NCI-H1694 (cell line): ENCODE measurements around the gene SIPA1L3.

Source experiments
- DNase-seq: peaks from one replicate; lab custom pipeline; 2025; lab: John Stamatoyannopoulos, UW

The SIPA1L3 gene

DNA sequence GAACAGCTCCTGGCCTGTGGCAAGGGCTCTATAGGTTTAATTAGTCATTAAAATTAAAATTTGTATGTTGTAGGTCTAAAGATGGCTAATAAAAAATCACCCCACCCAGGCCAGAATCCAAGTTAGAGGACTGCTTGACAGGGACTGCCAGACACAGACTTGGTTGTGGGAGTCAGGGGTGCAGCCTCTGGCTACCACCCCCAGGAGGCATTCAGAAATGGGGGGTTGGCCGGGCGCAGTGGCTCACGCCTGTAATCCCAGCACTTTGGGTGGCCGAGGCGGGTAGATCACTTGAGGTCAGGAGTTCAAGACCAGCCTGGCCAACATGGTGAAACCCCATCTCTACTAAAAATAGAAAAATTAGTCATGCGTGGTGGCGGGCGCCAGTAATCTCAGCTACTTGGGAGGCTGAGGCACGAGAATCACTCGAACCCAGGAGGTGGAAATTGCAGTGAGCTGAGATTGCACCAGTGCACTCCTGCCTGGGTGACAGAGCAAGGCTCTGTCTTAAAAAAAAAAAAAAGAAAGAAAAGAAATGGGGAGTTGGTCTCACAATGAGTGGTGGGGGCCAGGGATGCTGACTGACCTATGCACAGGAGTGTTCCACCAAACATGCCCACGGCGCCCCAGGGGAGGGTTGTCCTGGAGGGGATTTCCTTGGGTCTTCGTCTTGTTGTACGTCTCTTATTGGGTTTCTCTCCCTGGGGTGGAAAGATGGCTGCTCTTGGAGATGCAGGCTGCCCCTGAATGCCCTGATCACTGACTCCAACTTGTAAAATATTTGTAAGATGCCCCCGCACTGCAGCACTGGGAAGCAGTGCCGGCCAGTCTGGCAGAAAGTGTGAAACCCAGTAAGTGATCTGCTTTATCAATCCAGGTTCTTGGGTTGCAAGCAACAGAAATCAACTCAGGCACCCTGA, 68.8 kb downstream of the SIPA1L3 start:
- no peak for DNase-seq

DNA sequence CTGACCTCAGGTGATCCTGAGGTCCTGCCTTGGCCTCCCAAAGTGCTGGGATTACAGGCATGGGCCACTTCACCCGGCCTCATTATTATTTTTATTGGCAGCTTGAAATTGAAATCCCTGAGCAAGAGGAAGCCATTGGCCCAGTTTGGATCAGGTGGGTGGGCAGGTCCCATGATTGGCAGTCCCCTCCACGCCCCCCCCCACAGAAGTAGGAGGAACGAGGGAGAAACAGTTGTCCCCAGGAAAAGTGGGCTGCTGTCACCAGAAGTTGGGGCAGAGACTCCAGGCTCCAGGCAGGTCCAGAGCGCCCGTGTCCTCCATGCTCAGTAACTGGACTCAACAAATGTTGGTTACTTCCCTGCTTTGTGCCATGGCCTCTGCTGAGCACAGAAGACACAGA, 70.4 kb downstream of the SIPA1L3 start:
- no peak for DNase-seq

DNA sequence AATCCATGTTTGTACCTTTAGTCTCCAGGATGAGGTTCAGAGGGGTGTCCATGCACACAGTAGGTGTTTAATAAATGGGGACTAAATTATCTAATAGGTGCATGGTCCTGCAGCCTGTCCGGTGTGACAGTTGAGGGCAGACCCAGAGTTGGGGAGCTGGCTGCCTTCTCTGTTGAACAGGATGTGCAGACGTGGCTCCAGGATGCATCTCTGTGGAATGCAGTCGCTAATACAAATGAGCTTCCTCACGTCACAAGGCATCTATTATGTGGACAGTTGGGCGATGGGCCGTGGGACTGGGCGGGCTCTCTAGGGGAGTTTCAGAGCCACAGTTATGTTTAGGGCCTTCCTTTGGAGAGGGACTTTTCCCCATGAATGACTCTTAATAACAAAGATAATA, 71.0 kb downstream of the SIPA1L3 start:
- DNase-seq, result no peak

DNA sequence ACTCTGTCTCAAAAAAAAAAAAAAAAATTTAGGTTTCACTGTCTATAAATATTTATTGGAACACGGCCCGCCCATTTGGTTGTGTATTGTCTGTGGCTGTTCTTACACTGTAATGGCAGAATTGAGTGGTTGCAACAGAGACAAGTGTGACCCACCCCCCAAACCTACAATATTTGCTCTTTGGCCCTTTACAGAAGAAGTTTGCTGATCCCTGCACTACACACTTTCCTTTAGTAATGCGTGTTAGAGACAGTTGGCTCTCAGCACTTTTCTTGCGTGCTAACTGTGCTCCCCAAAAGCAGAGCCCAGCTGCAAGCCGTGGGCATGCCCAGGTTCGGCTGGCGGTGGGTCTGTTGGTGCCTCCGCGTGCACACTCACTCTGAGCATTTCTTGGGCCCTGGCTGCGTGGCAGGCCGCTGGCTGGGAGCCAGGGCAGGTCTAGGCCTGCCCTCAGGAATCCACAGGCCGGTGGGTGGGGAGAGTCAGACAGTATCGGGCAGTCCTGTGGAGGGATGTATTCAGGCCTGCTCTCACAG, 72.6 kb downstream of the SIPA1L3 start:
- no peak for DNase-seq

DNA sequence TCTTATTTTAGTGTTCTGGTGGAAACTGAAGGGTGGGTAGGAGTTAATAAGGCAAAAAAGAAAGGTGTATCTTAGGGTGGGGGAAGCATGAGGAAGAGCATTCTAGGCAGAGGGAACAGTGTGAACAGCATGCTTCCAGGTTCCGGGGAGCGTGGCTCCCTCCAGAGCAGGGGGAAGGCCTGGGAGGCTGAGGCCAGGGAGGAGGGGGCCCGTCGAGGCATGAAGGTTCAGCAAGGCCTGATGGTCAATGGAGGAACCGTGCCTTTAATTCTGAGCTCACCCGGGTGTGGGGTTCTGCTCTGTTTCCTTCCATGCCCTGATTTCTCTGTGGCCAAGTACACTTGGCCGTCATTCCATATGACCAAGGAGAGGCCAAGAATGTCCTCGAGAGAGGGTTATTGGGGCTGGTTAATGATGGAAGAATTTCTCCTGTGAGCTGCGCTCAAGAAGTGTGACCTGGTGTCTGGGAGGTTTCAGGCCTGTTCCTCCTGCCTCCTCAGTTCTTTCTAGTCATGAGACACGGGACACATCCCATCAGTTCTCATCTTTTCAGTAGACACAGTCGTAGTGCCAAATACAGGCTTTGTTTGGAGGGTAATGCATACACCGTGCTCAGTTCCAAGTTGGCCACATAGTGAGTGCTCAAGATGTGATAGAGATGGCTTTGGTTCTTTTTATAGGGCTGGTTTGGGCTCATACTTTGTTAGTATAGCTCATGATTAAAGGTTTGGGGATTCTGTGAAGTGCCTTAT, 73.6 kb downstream of the SIPA1L3 start:
- DNase-seq, result no peak

- DNase-seq, result no peak
Measured at GRCh38 chr19:37981785-37982475, 74.9 kb downstream of the SIPA1L3 start.

DNA sequence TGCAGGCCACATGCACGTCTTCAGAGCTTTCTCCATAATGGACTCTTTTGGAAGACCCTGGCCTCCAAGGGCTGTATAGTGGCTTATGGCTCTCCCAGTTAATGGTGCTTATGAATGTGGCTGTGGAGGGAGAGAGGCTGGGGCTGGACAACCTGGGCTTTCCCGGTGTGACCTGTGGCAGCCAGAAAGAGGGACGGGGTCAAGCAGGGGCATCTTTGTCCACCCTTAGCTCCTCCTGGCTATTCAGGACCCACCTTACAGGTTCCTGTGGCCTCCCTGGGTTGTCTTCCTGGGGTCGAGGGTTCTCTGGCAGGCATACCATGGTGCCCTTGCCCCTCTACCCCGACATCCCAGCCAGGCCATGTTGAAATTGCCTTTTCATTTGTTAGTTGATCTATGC, 75.6 kb downstream of the SIPA1L3 start:
- no peak for DNase-seq

- DNase-seq, result no peak
Measured at GRCh38 chr19:37983153-37983552, 76.1 kb downstream of the SIPA1L3 start.

- no peak for DNase-seq
Measured at GRCh38 chr19:37983916-37984315, 76.9 kb downstream of the SIPA1L3 start.

DNA sequence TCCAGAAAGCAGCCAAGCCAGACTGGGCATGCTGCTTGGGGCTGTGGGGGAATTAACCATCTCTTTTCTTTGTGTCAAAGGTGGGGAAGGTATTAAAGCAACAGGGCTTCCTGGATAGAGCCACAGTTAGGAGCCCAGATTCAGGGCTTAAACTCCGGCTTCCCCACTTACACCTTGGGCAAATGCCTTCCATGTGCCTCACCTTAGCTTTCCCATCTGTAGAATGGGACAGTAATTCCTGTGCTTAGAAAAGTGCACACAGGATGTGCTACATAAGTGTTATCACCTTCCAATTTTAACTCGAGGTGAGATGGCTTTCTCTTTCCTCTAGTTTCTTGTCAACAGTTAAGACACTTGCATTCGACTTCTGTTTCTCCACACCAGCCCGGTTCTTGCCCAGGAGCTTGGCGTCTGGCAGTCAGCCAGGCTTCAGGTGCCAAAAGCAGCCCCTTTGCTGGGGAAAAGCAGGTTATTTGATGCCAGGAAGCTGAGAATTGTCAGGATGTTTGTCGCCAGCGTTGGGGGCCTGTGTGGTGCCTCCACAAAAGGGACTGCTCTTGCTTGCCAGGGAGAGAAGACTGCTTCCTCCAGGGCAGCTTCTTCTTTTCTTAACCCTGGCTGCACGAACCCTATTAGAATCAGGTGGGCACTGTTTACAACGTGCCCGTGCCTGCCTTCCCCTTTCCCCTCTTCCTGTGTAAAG, 79.2 kb downstream of the SIPA1L3 start:
- no peak for DNase-seq

DNA sequence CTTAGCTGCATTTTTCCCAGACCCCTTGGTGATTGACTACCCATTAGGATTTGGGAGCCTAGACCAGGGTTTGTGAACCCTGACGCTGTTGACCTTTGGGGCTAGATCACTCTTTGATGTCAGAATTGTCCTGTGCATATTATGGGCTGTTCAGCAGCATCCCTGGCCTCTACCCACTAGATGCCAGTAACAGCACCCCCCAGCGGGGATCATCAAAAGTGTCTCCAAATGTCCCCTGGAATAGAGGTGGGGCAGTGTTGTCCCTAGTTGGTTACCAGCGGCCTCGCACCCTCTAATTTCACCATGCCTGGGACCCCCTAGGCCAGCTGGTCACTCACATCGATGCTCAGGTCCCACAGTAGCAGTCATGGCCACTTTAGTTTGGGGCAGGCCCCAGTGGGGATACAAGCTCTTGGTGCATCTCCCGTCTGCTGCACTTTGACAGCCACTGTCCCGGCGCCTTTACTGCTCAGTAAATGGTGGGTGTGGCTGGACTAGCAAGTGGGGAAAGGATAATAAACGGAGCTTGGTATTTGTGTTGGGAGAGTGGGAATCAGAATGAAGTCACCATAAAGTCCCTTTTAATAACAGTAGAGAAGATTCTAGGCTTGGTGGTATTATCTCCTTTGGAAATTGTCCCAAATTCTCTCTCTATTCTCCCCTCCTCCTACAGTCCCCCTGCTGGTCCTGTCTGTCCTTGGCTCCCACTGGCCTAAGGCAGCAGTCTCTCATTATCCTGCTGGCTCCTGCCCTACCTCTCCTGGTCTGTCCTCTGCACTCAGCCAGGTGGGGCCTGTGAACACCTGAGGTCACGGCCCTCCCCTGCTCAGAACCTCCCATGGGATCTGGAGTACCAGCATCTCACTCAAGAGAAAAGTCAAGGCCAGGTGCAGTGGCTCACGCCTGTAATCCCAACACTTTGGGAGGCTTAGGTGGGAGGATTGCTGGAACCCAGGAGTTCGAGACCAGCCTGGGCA, 80.6 kb downstream of the SIPA1L3 start:
- DNase-seq, result no peak

GRCh38 chr19:37988758-37989635, 82.0 kb downstream of the SIPA1L3 start:
- no peak for DNase-seq

- no peak for DNase-seq
Measured at GRCh38 chr19:37989855-37990254, 82.8 kb downstream of the SIPA1L3 start.

DNA sequence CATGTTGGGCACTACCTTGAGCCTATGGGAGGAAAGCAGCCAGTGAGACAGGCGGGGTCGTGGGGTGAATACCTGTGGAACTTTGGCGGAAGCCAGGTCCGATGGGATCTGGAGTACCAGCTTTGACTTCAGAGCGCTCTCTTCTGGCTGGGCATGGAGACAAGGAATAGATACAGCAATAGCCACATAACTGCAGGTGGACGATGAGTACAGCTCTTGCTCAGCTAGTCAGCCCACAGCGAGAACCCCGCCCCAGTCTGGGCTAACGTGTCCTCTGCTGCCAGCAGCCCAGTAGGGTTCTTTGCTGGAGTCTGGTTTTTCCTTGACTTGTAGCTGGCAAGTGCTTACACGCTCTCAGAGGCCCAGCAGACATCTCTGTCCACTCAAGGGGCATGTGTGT, 83.4 kb downstream of the SIPA1L3 start:
- DNase-seq, result no peak

- no peak for DNase-seq
Measured at GRCh38 chr19:37991176-37991835, 84.3 kb downstream of the SIPA1L3 start.

DNA sequence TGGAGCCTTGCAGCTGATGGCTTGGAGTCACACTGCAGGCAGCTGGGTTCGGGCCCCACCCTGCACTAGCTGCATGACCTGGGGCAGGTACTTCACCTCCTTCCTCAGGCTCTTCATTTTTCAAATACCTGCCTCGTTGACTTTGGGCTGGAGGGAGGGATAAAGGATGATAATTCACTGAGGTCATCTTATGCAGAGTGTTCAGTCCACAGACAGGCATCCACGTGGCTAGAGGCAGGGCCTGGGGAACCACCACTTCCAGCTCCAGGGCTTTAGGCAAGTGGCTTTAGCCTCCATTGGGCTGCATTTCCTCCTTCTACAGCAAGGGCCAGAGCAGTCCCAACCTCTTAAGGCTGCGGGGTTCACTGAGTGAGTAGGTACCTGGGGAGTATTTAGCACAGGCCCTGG, 84.8 kb downstream of the SIPA1L3 start:
- DNase-seq, result no peak

DNA sequence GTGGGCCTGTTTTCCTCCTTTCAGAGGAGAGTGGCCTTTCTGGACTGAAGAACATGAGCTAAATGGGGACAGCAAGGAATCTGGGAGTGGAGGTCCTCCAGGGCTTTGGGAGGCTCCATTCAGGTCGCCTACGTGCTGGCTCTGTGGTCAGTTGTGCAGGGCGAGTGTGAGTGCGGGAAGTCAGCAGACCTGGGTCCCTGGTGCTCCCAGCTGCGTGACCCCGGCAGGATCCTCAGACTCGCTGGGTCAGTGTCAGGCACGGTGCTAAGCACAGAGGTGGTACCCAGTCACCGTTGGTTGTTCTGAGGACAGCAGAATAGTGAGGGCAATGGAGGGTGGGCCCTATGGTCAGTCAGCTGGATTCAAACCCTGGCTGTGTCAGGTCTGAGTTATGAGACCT, 85.8 kb downstream of the SIPA1L3 start:
- DNase-seq, result no peak

DNA sequence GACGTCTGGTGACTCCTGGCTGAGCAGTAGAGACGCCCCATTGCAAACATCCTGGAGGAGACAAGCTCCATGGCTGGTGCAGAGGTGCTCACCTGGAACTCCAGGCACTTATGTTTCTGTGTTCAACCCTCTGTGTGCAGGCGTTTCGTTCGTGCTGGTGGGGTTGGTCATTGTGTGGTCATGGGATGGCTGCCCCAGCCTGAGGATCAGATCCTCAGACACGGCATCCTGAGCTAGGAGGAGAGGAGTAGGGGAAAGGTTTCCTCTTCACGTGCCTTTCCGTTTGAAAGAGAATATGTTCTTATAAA, 87.8 kb downstream of the SIPA1L3 start:
- DNase-seq, result no peak

- no peak for DNase-seq
Measured at GRCh38 chr19:37995346-37995745, 88.3 kb downstream of the SIPA1L3 start.
